Cardiac muscle cell (in vitro differentiated cells and primary cell): ENCODE results near the gene SYPL2. TPM values are rescaled to one million over a fixed set of nuclear protein-coding genes. Genes with fewer than 3 reads are reported as not detected.

Experiments
- DNase-seq, 2 donors: peaks; one replicate each; pipeline versions ENCODE4 v3.0.0 to v3.0.0-alpha.2; 2010 to 2017; ENCODE audit warnings: low read depth in 1 of 2, low spot score in 1 of 2
- H3K27ac ChIP-seq: fragments of 200-600 bp; sonication (generic); 2 replicates; pipeline ENCODE4 v1.5.1; 2016
- H3K27me3 ChIP-seq: fragments of 200-600 bp; sonication (generic); 2 replicates; pipeline ENCODE4 v1.6.0; 2016; ENCODE audit warnings: control low read depth
- H3K36me3 ChIP-seq: fragments of 200-600 bp; sonication (generic); 2 replicates; pipeline ENCODE4 v1.5.1; 2016; ENCODE audit warnings: control low read depth
- H3K4me1 ChIP-seq: fragments of 200-600 bp; sonication (generic); 2 replicates; pipeline ENCODE4 v1.8.1; 2017; ENCODE audit warnings: low read depth, mild to moderate bottlenecking, mixed run types
- H3K4me3 ChIP-seq: fragments of 200-600 bp; sonication (generic); 2 replicates; pipeline ENCODE4 v1.5.1; 2016; ENCODE audit warnings: mild to moderate bottlenecking
- H3K9me3 ChIP-seq: fragments of 200-600 bp; sonication (generic); 2 replicates; pipeline ENCODE4 v1.5.1; 2017; ENCODE audit warnings: low read depth, mild to moderate bottlenecking, control low read depth
- CTCF ChIP-seq: IDR thresholded peaks from 2 replicates; pipeline ENCODE4 v1.5.1; 2012; ENCODE audit warnings: low read depth, mild to moderate bottlenecking, low read length
- polyA plus RNA-seq: library from polyadenylated mRNA; unstranded; fragments of >200 nt; fragmentation: Nextera tagmentation; extraction: Ambion mirVana; gene quantifications from 2 replicates; pipeline ENCODE4 v1.2.1, GENCODE V29; 2016
- total RNA-seq: library from RNA; depleted of rRNA; stranded (reverse); fragments of >200 nt; gene quantifications from 2 replicates; pipeline ENCODE4 v1.2.3, GENCODE V29; 2016

Gene SYPL2
- total and polyA plus RNA-seq, 2 experiments from 2014 or later: 10.7 to 27.3 TPM

DNA sequence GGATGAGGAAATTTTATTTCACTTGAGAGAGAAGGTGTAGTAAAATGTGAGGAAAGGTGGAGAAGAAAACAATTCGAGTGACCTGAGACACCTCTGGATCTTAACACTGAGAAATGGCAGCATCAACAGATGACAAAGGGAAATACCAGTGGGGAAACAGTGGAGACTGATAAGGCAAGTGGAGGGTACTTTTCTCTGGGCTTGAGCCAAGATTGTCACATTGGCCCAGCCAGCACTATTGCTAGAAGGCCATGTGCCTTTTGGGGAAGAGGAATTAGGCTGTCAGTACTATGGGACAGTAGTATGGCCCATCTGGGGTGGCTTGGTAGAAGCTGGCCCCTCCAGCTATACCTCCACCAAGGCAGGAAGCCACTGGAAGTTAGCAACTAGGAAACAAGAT, 8.4 kb downstream of the SYPL2 start:
- H3K36me3 ChIP-seq: peaks cover 4% of the 10 kb centered on the region

DNA sequence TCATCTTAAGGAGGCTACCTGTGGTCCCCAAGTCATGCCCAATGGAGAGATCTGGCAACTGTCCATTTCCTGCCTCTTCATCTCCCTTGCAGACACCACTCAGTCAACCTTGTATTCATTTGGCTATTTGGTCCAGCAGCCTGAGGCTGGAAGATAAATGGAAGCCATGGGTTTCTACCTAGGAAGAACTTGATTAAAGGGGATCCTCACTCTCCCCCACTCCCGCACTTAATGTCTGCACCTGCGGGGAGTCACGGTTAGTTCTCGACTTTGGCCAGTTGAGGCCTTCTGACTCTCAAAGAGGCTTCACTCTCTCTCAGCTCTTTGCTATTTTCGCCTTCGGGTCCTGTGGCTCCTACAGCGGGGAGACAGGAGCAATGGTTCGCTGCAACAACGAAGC, 8.9 kb downstream of the SYPL2 start:
- no peak for TF ChIP-seq CTCF
- Histone ChIP-seq H3K4me3 (no peak overlapping the region), H3K27ac (no peak overlapping the region), H3K9me3 (no peaks in the 10 kb centered on the region), H3K36me3 (peaks cover 4% of the 10 kb centered on the region), H3K27me3 (no peaks in the 10 kb centered on the region), H3K4me1 (no peaks in the 10 kb centered on the region)
- DNase-seq: no peak

More for the DNA sequence above, 8.4 kb downstream of the SYPL2 start:
- no peak for TF ChIP-seq CTCF
- Histone ChIP-seq H3K27ac (no peak overlapping the region), H3K27me3 (no peaks in the 10 kb centered on the region), H3K4me1 (no peaks in the 10 kb centered on the region), H3K9me3 (no peaks in the 10 kb centered on the region), H3K4me3 (no peak overlapping the region)
- DNase-seq: no peak

DNA sequence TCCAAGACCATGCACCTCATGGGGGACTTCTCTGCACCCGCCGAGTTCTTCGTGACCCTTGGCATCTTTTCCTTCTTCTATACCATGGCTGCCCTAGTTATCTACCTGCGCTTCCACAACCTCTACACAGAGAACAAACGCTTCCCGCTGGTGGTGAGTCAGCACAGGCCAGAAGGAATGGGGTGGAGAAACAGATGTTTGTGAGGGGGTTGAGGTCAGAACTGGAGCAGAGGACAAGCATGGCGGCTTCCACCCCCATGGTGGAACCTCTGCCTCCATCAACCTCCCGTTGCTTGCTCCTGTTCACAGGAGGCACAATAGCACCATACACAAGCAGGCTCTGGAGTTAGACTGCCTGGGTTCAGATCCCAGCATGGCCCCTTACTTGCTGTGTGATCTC, 10.5 kb downstream of the SYPL2 start:
- H3K9me3 ChIP-seq: no peaks in the 10 kb centered on the region
- no peak for TF ChIP-seq CTCF
- no peaks in the 10 kb centered on the region for H3K27me3 ChIP-seq
- no peaks in the 10 kb centered on the region for H3K4me1 ChIP-seq
- H3K36me3 ChIP-seq: peaks cover 4% of the 10 kb centered on the region
- no peak overlapping the region for H3K27ac ChIP-seq
- DNase-seq: no peak
- no peak overlapping the region for H3K4me3 ChIP-seq

DNA sequence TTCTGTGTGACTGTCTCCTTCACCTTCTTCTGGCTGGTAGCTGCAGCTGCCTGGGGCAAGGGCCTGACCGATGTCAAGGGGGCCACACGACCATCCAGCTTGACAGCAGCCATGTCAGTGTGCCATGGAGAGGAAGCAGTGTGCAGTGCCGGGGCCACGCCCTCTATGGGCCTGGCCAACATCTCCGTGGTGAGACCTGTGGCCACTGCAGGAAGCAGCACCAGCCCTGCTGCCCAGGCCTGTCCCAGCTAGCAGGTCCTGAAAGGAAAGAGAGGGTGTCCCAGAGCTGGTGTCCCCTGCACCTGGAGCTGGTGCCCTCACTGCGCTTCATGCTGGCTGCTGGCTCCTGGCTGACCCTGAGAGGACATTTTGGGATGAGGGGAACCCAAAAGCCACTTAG, 11.5 kb downstream of the SYPL2 start:
- Histone ChIP-seq H3K36me3 (peaks cover 4% of the 10 kb centered on the region), H3K27me3 (no peaks in the 10 kb centered on the region), H3K9me3 (no peaks in the 10 kb centered on the region), H3K4me1 (no peaks in the 10 kb centered on the region), H3K4me3 (no peak overlapping the region), H3K27ac (no peak overlapping the region)
- no peak for DNase-seq
- no peak for TF ChIP-seq CTCF

- Histone ChIP-seq H3K27me3 (no peaks in the 10 kb centered on the region), H3K4me3 (no peak overlapping the region), H3K4me1 (no peaks in the 10 kb centered on the region), H3K36me3 (peaks cover 4% of the 10 kb centered on the region), H3K9me3 (no peaks in the 10 kb centered on the region), H3K27ac (no peak overlapping the region)
- DNase-seq: peak in 1 of 2 donors; percentile 23
- no peak for TF ChIP-seq CTCF
Measured at GRCh38 chr1:109478806-109479205, 12.5 kb downstream of the SYPL2 start.

GRCh38 chr1:109479311-109479710, 13.0 kb downstream of the SYPL2 start:
- Histone ChIP-seq H3K27me3 (no peaks in the 10 kb centered on the region), H3K9me3 (no peaks in the 10 kb centered on the region), H3K4me1 (no peaks in the 10 kb centered on the region), H3K36me3 (peaks cover 4% of the 10 kb centered on the region), H3K4me3 (no peak overlapping the region), H3K27ac (no peak overlapping the region)
- no peak for TF ChIP-seq CTCF
- no peak for DNase-seq
